ENCODE data around the gene PTRHD1. TPM values are rescaled to one million over a fixed set of nuclear protein-coding genes. Genes with fewer than 3 reads are reported as not detected.

PTRHD1 gene
- total and polyA plus RNA-seq, 11 donors, result 12.6 to 37.1 (median 27.5) TPM

GRCh38 chr2:24779116-24779515, 14.1 kb downstream of the PTRHD1 start:
- intact Hi-C loops (cut with DNase I), result no loop called here
- Histone ChIP-seq H3K4me3 (no peak overlapping the region), H3K27me3 (peaks cover 0 to 4% (median 0%) of the 10 kb centered on the region in 9 donors), H3K27ac (no peak overlapping the region), H3K4me1 (peaks cover 0 to 5% (median 0%) of the 10 kb centered on the region in 12 donors), H3K36me3 (no peaks in the 10 kb centered on the region), H3K9me3 (no peaks in the 10 kb centered on the region)
- ATAC-seq (no peak), DNase-seq (no peak)
- 53 to 73% (median 67%) methylated on average over 2 of the region's 2 CpGs for WGBS, 4 donors
- TF ChIP-seq CTCF (IDR thresholded peaks at IDR 0.05) (no peak), POLR2A (IDR thresholded peaks at IDR 0.05) (no peak)

GRCh38 chr2:24774373-24774772, 18.8 kb downstream of the PTRHD1 start:
- Histone ChIP-seq H3K27ac (no peak overlapping the region), H3K4me1 (peaks cover 0 to 5% (median 0%) of the 10 kb centered on the region in 12 donors), H3K9me3 (no peaks in the 10 kb centered on the region), H3K36me3 (peaks cover 0 to 15% (median 13%) of the 10 kb centered on the region in 9 donors), H3K4me3 (no peak overlapping the region), H3K27me3 (no peaks in the 10 kb centered on the region)
- ATAC-seq, result no peak
- no peak for DNase-seq
- intact Hi-C loops (cut with DNase I), result no loop called here
- TF ChIP-seq CTCF (IDR thresholded peaks at IDR 0.05) (no peak), POLR2A (IDR thresholded peaks at IDR 0.05) (no peak)
- 67 to 92% (median 88%) methylated on average over 3 of the region's 3 CpGs for WGBS, 4 donors

- Histone ChIP-seq H3K27ac (no peak overlapping the region), H3K36me3 (peaks cover 0 to 38% (median 29%) of the 10 kb centered on the region in 9 donors), H3K4me3 (no peak overlapping the region), H3K4me1 (peaks cover 0 to 12% (median 0%) of the 10 kb centered on the region in 12 donors), H3K9me3 (no peaks in the 10 kb centered on the region), H3K27me3 (no peaks in the 10 kb centered on the region)
- 86 to 90% (median 89%) methylated on average over 5 of the region's 5 CpGs for WGBS, 4 donors
- intact Hi-C loops (cut with DNase I), result no loop called here
- TF ChIP-seq CTCF (IDR thresholded peaks at IDR 0.05) (no peak), POLR2A (IDR thresholded peaks at IDR 0.05) (no peak)
- no peak for ATAC-seq
- no peak for DNase-seq
Measured at GRCh38 chr2:24771764-24772586, 21.2 kb downstream of the PTRHD1 start.

GRCh38 chr2:24771061-24771460, 22.1 kb downstream of the PTRHD1 start:
- Histone ChIP-seq H3K4me3 (no peak overlapping the region), H3K4me1 (peaks cover 0 to 15% (median 0%) of the 10 kb centered on the region in 12 donors), H3K9me3 (no peaks in the 10 kb centered on the region), H3K36me3 (peaks cover 0 to 45% (median 34%) of the 10 kb centered on the region in 9 donors), H3K27me3 (no peaks in the 10 kb centered on the region), H3K27ac (no peak overlapping the region)
- intact Hi-C loops (cut with DNase I), result no loop called here
- DNase-seq (no peak), ATAC-seq (no peak)
- no peak for TF ChIP-seq CTCF (IDR thresholded peaks at IDR 0.05)
- no peak for TF ChIP-seq POLR2A (IDR thresholded peaks at IDR 0.05)
- 87 to 92% (median 90%) methylated on average over 5 of the region's 5 CpGs for WGBS, 4 donors
